ENCODE results near the gene PLCB4.

- TF ChIP-seq CTCF (IDR thresholded peaks at IDR 0.05), result no peak
- TF ChIP-seq EP300 (IDR thresholded peaks at IDR 0.05), result no peak
- TF ChIP-seq POLR2AphosphoS5 (IDR thresholded peaks at IDR 0.05), result no peak
- TF ChIP-seq POLR2A (IDR thresholded peaks at IDR 0.05; ENCODE audit: low read depth), result no peak
Observed at GRCh38 chr20:9496155-9496554, 427.3 kb downstream of the PLCB4 start.
